HepG2 (cell line): Measurements from ENCODE around the gene CTNNBL1. TPM values are rescaled to one million over a fixed set of nuclear protein-coding genes. Genes with fewer than 3 reads are reported as not detected.

Experiments
- BCL3 ChIP-seq: sonication (generic); formaldehyde crosslinking; IDR thresholded peaks from 2 replicates; pipeline ENCODE4 v1.5.1; 2020; ENCODE audit warnings: mild to moderate bottlenecking, missing genetic modification reagents, moderate library complexity
- EHMT2 ChIP-seq: fragments of 200-600 bp; sonication (generic); IDR thresholded peaks from 2 replicates; pipeline ENCODE4 v1.7.0; 2017; ENCODE audit warnings: antibody characterized with exemption, low read depth, low read length, borderline replicate concordance
- ETS1 ChIP-seq: sonication (generic); formaldehyde crosslinking; IDR thresholded peaks from 2 replicates; pipeline ENCODE4 v1.4.0; 2020; ENCODE audit warnings: missing genetic modification reagents
- NKX3-1 ChIP-seq: sonication (generic); formaldehyde crosslinking; IDR thresholded peaks from 2 replicates; pipeline ENCODE4 v1.5.0; 2020; ENCODE audit warnings: missing genetic modification reagents
- ZBTB49 ChIP-seq: sonication (generic); formaldehyde crosslinking; IDR thresholded peaks from 2 replicates; pipeline ENCODE4 v1.4.0; 2020; ENCODE audit warnings: missing genetic modification reagents, borderline replicate concordance
- ZNF20 ChIP-seq: sonication (generic); formaldehyde crosslinking; IDR thresholded peaks from 2 replicates; pipeline ENCODE4 v1.4.0; 2020; ENCODE audit warnings: mild to moderate bottlenecking, moderate library complexity, missing genetic modification reagents
- ZNF549 ChIP-seq: sonication (generic); formaldehyde crosslinking; IDR thresholded peaks from 2 replicates; pipeline ENCODE4 v1.5.0; 2020; ENCODE audit warnings: missing genetic modification reagents
- ZNF597 ChIP-seq: sonication (generic); formaldehyde crosslinking; IDR thresholded peaks from 2 replicates; pipeline ENCODE4 v1.5.0; 2020; ENCODE audit warnings: missing genetic modification reagents
- polyA plus RNA-seq, 8 experiments: library from polyadenylated mRNA; depleted of rRNA in 3 of 8; stranded (reverse) in 7 of 8; unstranded in 1 of 8; fragments of >200 nt; fragmentation: Illumina TruSeq in 4 of 8; extraction: Trizol in 4 of 8; gene quantifications; 2 replicates each; pipeline versions ENCODE4 v1.2.1 to v1.2.3, GENCODE V29; 2011 to 2016; ENCODE audit warnings: low read depth in 4 of 8, missing spikeins in 1 of 8, mixed read lengths in 1 of 8; ENCODE audit not compliant: insufficient read depth in 1 of 8
- total RNA-seq, 5 experiments: library from RNA; depleted of rRNA; stranded (reverse); fragments of >200 nt; fragmentation: Illumina TruSeq; extraction: Trizol; gene quantifications; 2 replicates each; pipeline ENCODE4 v1.2.3, GENCODE V29; 2016; ENCODE audit warnings: low read depth in 1 of 5

The CTNNBL1 gene
- total and polyA plus RNA-seq, 2 of the 13 experiments (the other 11 are each of a cell fraction or from before 2014, with no cell fraction given): 49.3 to 94.6 TPM

GRCh38 chr20:37661519-37661918, 32.3 kb upstream of the CTNNBL1 start (continued):
- TF ChIP-seq ZBTB49 (CRISPR knock-in tag) (no peak), ZNF549 (CRISPR knock-in tag) (no peak), EHMT2 (no peak), NKX3-1 (CRISPR knock-in tag) (no peak), ZNF597 (CRISPR knock-in tag) (no peak), ZNF20 (CRISPR knock-in tag) (no peak), BCL3 (CRISPR knock-in tag) (no peak), ETS1 (CRISPR knock-in tag) (no peak)
